ENCODE results near the gene ZNF684. TPM values are rescaled to one million over a fixed set of nuclear protein-coding genes. Genes with fewer than 3 reads are reported as not detected.
"Not testable (repeated sequence)": the region's sequence is repeated elsewhere in the genome, so short reads cannot be mapped to it uniquely, and the experiment has no call there.

ZNF684 gene
- total RNA-seq (3.6 and 7.4 TPM in 2 replicates), polyA plus RNA-seq (8.2 TPM in 2 replicates)

DNA sequence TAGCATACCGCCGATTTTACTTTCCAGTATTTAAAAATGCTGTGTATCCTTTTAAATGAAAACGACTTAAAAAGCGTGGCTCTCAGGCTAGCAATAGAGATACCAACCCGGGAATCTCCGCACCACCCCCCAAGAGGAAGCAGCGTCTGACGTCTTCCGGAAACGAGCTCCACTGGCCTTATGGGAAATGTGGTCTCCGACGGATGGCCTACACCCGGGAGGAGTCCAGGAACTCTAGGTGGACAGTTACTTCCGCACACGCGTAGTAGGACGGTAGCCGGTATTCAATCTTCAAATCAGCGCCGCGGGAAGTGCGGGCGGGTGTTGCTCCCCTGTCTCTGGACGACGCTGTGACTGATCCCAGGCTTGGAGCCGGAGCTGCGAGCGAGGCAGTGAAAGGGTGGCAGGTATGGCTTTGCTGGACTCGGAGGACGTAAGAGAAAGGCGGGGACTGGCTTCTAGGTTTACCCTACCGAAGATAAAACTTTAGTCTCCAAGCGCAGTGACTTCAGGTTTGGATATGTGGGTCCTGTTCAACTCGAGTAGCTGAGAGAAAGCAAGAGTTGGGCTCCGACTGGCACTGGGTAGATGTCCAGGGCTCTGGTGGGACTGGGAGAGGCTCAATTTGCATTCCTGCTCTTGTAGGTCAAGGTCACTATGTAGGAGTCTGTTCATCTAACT is at the start of gene ZNF684:
Gene ZNF684, plus strand, starts transcription at position 257 of the 681 bp plus-strand sequence. CDS start 1,530 bp downstream, outside the sequence.
- Histone ChIP-seq H3K36me3 (no peaks in the 10 kb centered on the region), H3K4me1 (ENCODE audit: low read depth) (peaks cover 10% of the 10 kb centered on the region), H3K9me3 (ENCODE audit: low read depth) (no peaks in the 10 kb centered on the region), H3K27me3 (no peaks in the 10 kb centered on the region), H3K27ac (peak within 1 kb of the TSS; percentile 83), H3K4me3 (peak within 1 kb of the TSS; percentile 58)
- peak; percentile 94 to 97 for DNase-seq (ENCODE audit: low read depth in 1 of 2, low spot score in 1 of 2)
- TF ChIP-seq, protein P1, sequence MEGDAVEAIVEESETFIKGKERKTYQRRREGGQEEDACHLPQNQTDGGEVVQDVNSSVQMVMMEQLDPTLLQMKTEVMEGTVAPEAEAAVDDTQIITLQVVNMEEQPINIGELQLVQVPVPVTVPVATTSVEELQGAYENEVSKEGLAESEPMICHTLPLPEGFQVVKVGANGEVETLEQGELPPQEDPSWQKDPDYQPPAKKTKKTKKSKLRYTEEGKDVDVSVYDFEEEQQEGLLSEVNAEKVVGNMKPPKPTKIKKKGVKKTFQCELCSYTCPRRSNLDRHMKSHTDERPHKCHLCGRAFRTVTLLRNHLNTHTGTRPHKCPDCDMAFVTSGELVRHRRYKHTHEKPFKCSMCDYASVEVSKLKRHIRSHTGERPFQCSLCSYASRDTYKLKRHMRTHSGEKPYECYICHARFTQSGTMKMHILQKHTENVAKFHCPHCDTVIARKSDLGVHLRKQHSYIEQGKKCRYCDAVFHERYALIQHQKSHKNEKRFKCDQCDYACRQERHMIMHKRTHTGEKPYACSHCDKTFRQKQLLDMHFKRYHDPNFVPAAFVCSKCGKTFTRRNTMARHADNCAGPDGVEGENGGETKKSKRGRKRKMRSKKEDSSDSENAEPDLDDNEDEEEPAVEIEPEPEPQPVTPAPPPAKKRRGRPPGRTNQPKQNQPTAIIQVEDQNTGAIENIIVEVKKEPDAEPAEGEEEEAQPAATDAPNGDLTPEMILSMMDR (IDR thresholded peaks at IDR 0.05; ENCODE audit: low read depth, low read length), result no peak

DNA sequence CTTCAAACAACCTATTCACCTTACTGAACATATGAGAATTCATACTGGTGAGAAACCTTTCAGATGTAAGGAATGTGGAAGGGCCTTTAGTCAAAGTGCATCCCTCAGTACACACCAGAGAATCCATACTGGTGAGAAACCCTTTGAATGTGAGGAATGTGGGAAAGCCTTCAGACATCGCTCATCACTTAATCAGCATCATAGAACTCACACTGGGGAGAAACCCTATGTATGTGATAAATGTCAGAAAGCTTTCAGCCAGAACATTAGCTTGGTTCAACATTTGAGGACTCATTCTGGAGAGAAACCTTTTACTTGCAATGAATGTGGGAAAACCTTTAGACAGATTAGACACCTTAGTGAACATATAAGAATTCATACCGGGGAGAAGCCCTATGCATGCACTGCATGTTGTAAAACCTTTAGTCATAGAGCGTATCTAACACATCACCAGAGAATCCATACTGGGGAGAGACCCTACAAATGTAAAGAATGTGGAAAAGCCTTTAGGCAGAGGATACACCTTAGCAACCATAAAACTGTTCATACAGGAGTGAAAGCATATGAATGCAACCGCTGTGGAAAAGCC is 36.0 kb upstream of the ZNF684 start:
- Histone ChIP-seq H3K27ac (no peak overlapping the region), H3K9me3 (ENCODE audit: low read depth) (no peaks in the 10 kb centered on the region), H3K36me3 (peaks cover 17% of the 10 kb centered on the region), H3K27me3 (no peaks in the 10 kb centered on the region), H3K4me1 (ENCODE audit: low read depth) (no peaks in the 10 kb centered on the region), H3K4me3 (no peak overlapping the region)
- no peak for DNase-seq (ENCODE audit: low read depth in 1 of 2, low spot score in 1 of 2)
- TF ChIP-seq, protein P1 (IDR thresholded peaks at IDR 0.05; ENCODE audit: low read depth, low read length), result no peak

DNA sequence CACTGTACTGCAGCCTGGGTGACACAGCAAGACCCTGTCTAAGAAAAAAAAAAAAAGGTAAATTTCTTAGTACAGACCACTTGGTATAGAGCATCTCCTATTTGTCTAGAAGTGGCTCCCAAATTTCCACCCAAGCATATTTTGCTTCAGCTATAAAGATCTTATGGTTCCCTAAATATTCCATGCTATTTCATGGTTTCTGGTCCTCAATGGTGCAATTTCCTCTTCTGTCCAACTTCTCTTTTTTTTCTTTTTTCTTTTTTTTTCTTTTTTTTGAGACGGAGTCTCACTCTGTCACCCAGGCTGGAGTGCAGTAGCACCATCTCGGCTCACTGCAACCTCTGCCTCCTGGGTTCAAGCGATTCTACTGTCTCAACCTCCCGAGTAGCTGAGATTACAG is 28.8 kb upstream of the ZNF684 start:
- H3K27me3 ChIP-seq; H3K4me1 ChIP-seq (ENCODE audit: low read depth); H3K27ac ChIP-seq; H3K4me3 ChIP-seq; H3K36me3 ChIP-seq; DNase-seq (ENCODE audit: low read depth in 1 of 2, low spot score in 1 of 2); H3K9me3 ChIP-seq (ENCODE audit: low read depth): not testable (repeated sequence)

DNA sequence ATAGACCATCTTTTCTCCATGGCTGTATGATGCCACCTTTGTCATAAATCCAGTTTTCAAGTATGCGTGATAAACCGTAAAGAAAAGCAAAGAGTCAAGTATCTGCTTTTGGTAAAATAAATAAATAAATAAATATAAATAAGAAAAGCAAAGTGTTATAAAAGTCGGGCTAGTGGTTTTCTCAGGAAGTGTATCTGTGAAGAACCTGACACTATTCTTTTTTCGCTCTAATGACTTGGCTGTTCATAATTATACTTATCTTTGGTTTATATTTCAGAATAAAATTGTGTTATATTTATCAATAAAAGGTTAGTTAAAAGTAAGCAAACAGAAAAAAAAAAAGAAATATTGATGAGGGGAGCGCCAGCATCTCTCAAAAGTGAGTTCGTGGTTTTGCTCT is 23.5 kb upstream of the ZNF684 start:
- H3K27me3 ChIP-seq, result no peaks in the 10 kb centered on the region
- DNase-seq (ENCODE audit: low read depth in 1 of 2, low spot score in 1 of 2), result no peak
- peak overlapping the region; percentile 58 for H3K4me3 ChIP-seq
- H3K9me3 ChIP-seq (ENCODE audit: low read depth), result no peaks in the 10 kb centered on the region
- peaks cover 4% of the 10 kb centered on the region for H3K4me1 ChIP-seq (ENCODE audit: low read depth)
- H3K36me3 ChIP-seq, result no peaks in the 10 kb centered on the region
- H3K27ac ChIP-seq, result no peak overlapping the region
- TF ChIP-seq, protein P1 (IDR thresholded peaks at IDR 0.05; ENCODE audit: low read depth, low read length), result no peak

DNA sequence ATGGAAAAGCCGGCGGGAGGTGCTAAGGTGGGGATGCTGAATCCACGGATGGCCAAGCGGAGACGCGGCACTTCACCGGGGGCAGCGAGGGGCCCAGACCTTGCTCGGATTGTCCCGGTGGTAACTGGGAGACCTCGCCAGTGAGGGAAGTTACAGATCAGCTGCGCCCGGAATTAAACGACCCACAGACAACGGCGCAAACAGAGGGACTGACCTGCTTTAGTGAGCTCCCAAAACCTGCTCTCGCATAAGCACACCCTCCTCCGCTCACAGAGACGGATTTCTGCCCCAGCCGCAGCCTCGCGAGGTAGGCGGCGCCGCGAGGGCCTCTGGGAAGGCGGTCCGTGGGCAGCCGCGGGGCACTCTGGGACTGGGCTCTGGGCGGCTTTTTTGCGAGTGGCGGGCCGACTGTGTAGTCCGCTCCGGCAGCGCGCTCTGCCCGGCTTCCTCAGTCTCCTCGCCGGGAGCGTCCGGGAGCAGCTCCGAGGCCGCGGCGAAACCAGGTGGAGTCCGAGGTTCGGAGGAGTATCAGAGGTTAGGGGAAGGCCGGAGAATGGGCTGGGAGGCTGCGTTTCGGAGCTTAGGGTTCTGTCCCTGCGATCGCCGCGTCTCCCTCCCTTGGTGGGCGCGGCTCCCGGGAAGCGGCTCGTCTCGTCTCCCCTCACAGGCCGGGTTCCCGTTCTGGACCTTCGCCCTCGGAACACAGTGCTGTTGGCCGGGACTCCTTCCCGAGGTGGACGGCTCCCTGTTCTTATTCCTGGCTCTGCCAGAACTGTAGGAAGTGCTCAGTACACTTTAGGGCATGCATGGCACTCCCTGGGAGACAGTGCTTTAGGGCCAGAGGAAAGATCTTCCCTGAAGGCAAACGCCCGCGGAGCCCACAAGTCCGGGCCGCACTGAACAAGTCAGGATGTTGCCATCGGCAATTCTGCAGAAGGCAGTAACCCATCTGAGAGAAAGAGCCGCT is 22.8 kb upstream of the ZNF684 start, which contains the start of gene EXO5:
Gene EXO5, plus strand, starts transcription at position 393 of the 967 bp plus-strand sequence. CDS start 5,778 bp downstream, outside the sequence.
- no peaks in the 10 kb centered on the region for H3K27me3 ChIP-seq
- H3K4me1 ChIP-seq (ENCODE audit: low read depth), result peaks cover 4% of the 10 kb centered on the region
- H3K36me3 ChIP-seq, result no peaks in the 10 kb centered on the region
- H3K9me3 ChIP-seq (ENCODE audit: low read depth), result no peaks in the 10 kb centered on the region
- TF ChIP-seq, protein P1 (IDR thresholded peaks at IDR 0.05; ENCODE audit: low read depth, low read length), result no peak
- DNase-seq (ENCODE audit: low read depth in 1 of 2, low spot score in 1 of 2), result peak; percentile 81 to 85
- H3K27ac ChIP-seq, result peak within 1 kb of the TSS; percentile 31
- H3K4me3 ChIP-seq, result peak within 1 kb of the TSS; percentile 58

Data from cardiac muscle cell (in vitro differentiated cells and primary cell).